ENCODE measurements around the gene ADGRG6.

- TF ChIP-seq YY1 (IDR thresholded peaks at IDR 0.05; ENCODE audit: low read depth, low read length) (no peak), POLR2AphosphoS5 (IDR thresholded peaks at IDR 0.05; ENCODE audit: low read depth, low read length) (no peak)
Observed at GRCh38 chr6:142255785-142256184, 46.0 kb upstream of the ADGRG6 start.

Data from H1 (cell line).